HG03095 (cell line): ENCODE results near the gene ZNHIT2.
"Not testable (repeated sequence)": the region's sequence is repeated elsewhere in the genome, so short reads cannot be mapped to it uniquely, and the experiment has no call there.

Experiments
- ATAC-seq: cut with Tn5 transposase; IDR thresholded peaks from one replicate; pipeline ENCODE4 v1.9.1; 2021; ENCODE audit warnings: moderate library complexity; ENCODE audit not compliant: unreplicated experiment

ZNHIT2 gene

GRCh38 chr11:65121447-65121864 is 4.0 kb upstream of the ZNHIT2 start:
- no peak for ATAC-seq

- no peak for ATAC-seq
These were observed 3.3 kb upstream of the ZNHIT2 start for GRCh38 chr11:65120831-65121230.

GRCh38 chr11:65119670-65119995 is 2.1 kb upstream of the ZNHIT2 start:
- no peak for ATAC-seq

- not testable (repeated sequence) for ATAC-seq
These were observed 1.6 kb upstream of the ZNHIT2 start for GRCh38 chr11:65118891-65119669.

GRCh38 chr11:65118097-65118837 is 766 bp upstream of the ZNHIT2 start:
- no peak for ATAC-seq

GRCh38 chr11:65116370-65117205 is 913 bp downstream of the ZNHIT2 start:
- ATAC-seq, result no peak

GRCh38 chr11:65115361-65116082 is 2.0 kb downstream of the ZNHIT2 start:
- ATAC-seq, result no peak

- no peak for ATAC-seq
These were observed 2.8 kb downstream of the ZNHIT2 start for GRCh38 chr11:65114538-65115171.

GRCh38 chr11:65113839-65114238 is 3.7 kb downstream of the ZNHIT2 start:
- no peak for ATAC-seq

- no peak for ATAC-seq
These were observed 4.1 kb downstream of the ZNHIT2 start for GRCh38 chr11:65113361-65113756.

GRCh38 chr11:65112546-65113360 is 4.7 kb downstream of the ZNHIT2 start:
- ATAC-seq, result no peak

- peak; percentile 51 for ATAC-seq
These were observed 5.6 kb downstream of the ZNHIT2 start, which contains the start of gene TM7SF2 for GRCh38 chr11:65111744-65112545. Gene TM7SF2, plus strand, starts transcription at chr11:65111872. Its CDS starts 144 bp downstream, at chr11:65112016.

GRCh38 chr11:65111159-65111743 is 6.2 kb downstream of the ZNHIT2 start:
- ATAC-seq, result no peak

- no peak for ATAC-seq
These were observed 7.1 kb downstream of the ZNHIT2 start for GRCh38 chr11:65110354-65110861.

GRCh38 chr11:65109231-65110198 is 8.0 kb downstream of the ZNHIT2 start:
- ATAC-seq, result no peak

GRCh38 chr11:65108469-65109123 is 8.9 kb downstream of the ZNHIT2 start:
- ATAC-seq, result no peak
